Sciatic nerve (tissue), 2 donors: Measurements from ENCODE around the gene EFL1. TPM values are rescaled to one million over a fixed set of nuclear protein-coding genes. Genes with fewer than 3 reads are reported as not detected.

Experiments used
- ATAC-seq: fragments of 200-7000 bp; cut with Tn5 transposase; one replicate; pipeline ENCODE4 v1.9.1; 2020; ENCODE audit warnings: mild to moderate bottlenecking, moderate library complexity
- DNase-seq: peaks from one replicate; pipeline ENCODE4 v3.0.0-alpha.2; 2020; ENCODE audit warnings: low spot score
- intact Hi-C: fragments of 100-400 bp; cut with DNase I; formaldehyde crosslinking; loops from one replicate; pipeline ENCODE4 v1.14.2; 2022
- total RNA-seq: library from RNA; stranded (reverse); fragmentation: NEBNext Ultra II Directional; extraction: Animal tissue kit (Norgen Biotek cat#: 25700); gene quantifications from one replicate; pipeline ENCODE4 v1.2.1, GENCODE V29; 2021
- donor health status: DM: no; HTN: no; CAD: no.
- donor health status: DM: no; HTN: no; CAD: no.

Gene EFL1
- total RNA-seq, 1 donor from 2014 or later: 16.0 TPM

GRCh38 chr15:82108489-82109078, 153.9 kb downstream of the EFL1 start:
- ATAC-seq (peak; percentile 66), DNase-seq (peak; percentile 64)
- intact Hi-C loops: no loop called here

- ATAC-seq: no peak
- DNase-seq: no peak
Observed at GRCh38 chr15:82106679-82107078, 155.9 kb downstream of the EFL1 start.

GRCh38 chr15:82105451-82106215, 156.9 kb downstream of the EFL1 start:
- no peak for DNase-seq
- intact Hi-C loops: no loop called here
- ATAC-seq: no peak

More at GRCh38 chr15:82106679-82107078, 155.9 kb downstream of the EFL1 start:
- intact Hi-C loops: no loop called here

- intact Hi-C loops: no loop called here
- no peak for ATAC-seq
- no peak for DNase-seq
Observed at GRCh38 chr15:82103468-82103867, 159.1 kb downstream of the EFL1 start.

- ATAC-seq: no peak
- DNase-seq: no peak
- intact Hi-C loops: no loop called here
Observed at GRCh38 chr15:82100111-82100929, 162.2 kb downstream of the EFL1 start.

GRCh38 chr15:82098674-82099073, 163.9 kb downstream of the EFL1 start:
- intact Hi-C loops: no loop called here
- ATAC-seq: no peak

GRCh38 chr15:82095803-82096202, 166.7 kb downstream of the EFL1 start:
- intact Hi-C loops: loop anchor here (1.0 kb wide), 1 partner anchor 49 kb away; no protein-coding TSS in a partner anchor
- ATAC-seq: no peak

More at GRCh38 chr15:82098674-82099073, 163.9 kb downstream of the EFL1 start:
- DNase-seq: no peak

GRCh38 chr15:82093774-82094211, 168.7 kb downstream of the EFL1 start:
- intact Hi-C loops: no loop called here
- no peak for DNase-seq
- ATAC-seq: no peak

More at GRCh38 chr15:82095803-82096202, 166.7 kb downstream of the EFL1 start:
- no peak for DNase-seq

GRCh38 chr15:82093325-82093724, 169.2 kb downstream of the EFL1 start:
- DNase-seq (no peak), ATAC-seq (no peak)
- intact Hi-C loops: no loop called here

GRCh38 chr15:82091636-82092140, 170.8 kb downstream of the EFL1 start:
- intact Hi-C loops: no loop called here
- DNase-seq (no peak), ATAC-seq (peak; percentile 67)

GRCh38 chr15:82086243-82086995, 176.1 kb downstream of the EFL1 start:
- no peak for ATAC-seq
- intact Hi-C loops: no loop called here
- DNase-seq: no peak

GRCh38 chr15:82081914-82082762, 180.4 kb downstream of the EFL1 start:
- intact Hi-C loops: no loop called here

GRCh38 chr15:82080774-82081173, 181.8 kb downstream of the EFL1 start:
- no peak for ATAC-seq
- intact Hi-C loops: no loop called here
- no peak for DNase-seq

More at GRCh38 chr15:82081914-82082762, 180.4 kb downstream of the EFL1 start:
- ATAC-seq: peak; percentile 39
- DNase-seq: no peak

Other genes with a start within 250 kb of the EFL1 start
- gene MEX3B, start 216.7 kb downstream of the EFL1 start, total RNA-seq: 3.3 TPM
- gene SAXO2, start 84 bp upstream of the EFL1 start, total RNA-seq: 2.0 TPM
- gene GOLGA6L10, start 86.7 kb upstream of the EFL1 start, total RNA-seq: 1.9 TPM
- 3.2 TPM for gene GOLGA6L9, start 167.1 kb upstream of the EFL1 start, total RNA-seq